ENCODE measurements around the gene TLK2.
"Not testable (repeated sequence)": the region's sequence is repeated elsewhere in the genome, so short reads cannot be mapped to it uniquely, and the experiment has no call there.

DNA sequence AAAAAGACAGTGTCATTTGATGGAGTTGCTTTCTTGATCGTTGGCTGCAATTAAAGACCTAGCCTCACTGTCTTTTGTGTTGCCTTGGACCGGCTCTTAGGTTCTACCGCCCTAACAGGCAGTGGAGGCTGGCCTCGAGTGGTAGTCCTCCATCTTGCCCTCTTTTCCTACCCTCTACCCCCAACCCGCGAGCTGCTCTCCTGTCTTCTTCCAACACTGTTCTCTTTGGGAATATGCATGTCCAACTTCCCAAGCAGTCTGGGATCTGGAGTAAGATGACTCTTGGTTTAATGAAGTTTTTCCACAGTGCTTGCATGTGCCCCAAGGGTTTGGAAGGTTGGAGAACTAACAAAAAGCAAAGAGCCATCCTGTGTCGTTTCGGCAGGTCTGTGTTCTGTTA is 1.5 kb upstream of the TLK2 start:
- TF ChIP-seq POLR2A (IDR thresholded peaks at IDR 0.05; ENCODE audit: extremely low read depth, insufficient read length); CTCF (IDR thresholded peaks at IDR 0.05; ENCODE audit: low read depth, low read length): not testable (repeated sequence)
- TF ChIP-seq, protein P1, sequence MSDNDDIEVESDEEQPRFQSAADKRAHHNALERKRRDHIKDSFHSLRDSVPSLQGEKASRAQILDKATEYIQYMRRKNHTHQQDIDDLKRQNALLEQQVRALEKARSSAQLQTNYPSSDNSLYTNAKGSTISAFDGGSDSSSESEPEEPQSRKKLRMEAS (IDR thresholded peaks at IDR 0.05; ENCODE audit: low read depth, low read length) = not testable (repeated sequence)

Data from NB4 (cell line).